SH-SY5Y (cell line): ENCODE data around the gene INTS14.

Experiments used
- GATA2 ChIP-seq: IDR thresholded peaks from 2 replicates; pipeline ENCODE4 v1.6.1; 2011; ENCODE audit warnings: mild to moderate bottlenecking, low read depth, low read length
- GATA3 ChIP-seq: IDR thresholded peaks from 2 replicates; pipeline ENCODE4 v1.6.1; 2011; ENCODE audit warnings: low read depth, mild to moderate bottlenecking, low read length, moderate library complexity

GRCh38 chr15:65556622-65557021 is 54.3 kb downstream of the INTS14 start:
- no peak for TF ChIP-seq GATA2
- TF ChIP-seq GATA3 = no peak
